Dedifferentiated amniotic fluid mesenchymal stem cell (primary cell): ENCODE results near the gene ABI3BP.
A peak's percentile ranks its signal among the peaks of the same experiment; 100 is the strongest.

Source experiments
- DNase-seq: peaks from one replicate; pipeline ENCODE4 v3.0.0-alpha.2; 2016; ENCODE audit errors: extremely low spot score

ABI3BP gene

DNA sequence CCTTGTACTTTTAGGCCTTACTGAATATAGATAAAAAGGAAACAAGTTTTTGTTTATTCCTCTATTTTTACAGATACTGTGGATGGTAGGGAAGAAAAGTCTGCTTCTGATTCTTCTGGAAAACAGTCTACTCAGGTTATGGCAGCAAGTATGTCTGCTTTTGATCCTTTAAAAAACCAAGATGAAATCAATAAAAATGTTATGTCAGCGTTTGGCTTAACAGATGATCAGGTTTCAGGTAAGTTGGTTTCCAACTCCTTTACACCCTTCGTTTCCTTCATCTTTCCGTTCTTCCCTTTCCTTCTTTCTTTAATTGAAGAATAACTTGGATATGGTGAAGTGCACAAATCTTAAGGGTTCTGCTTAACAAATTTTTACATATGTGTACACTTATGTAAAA lies 260.8 kb downstream of the ABI3BP start:
- DNase-seq: no peak

DNA sequence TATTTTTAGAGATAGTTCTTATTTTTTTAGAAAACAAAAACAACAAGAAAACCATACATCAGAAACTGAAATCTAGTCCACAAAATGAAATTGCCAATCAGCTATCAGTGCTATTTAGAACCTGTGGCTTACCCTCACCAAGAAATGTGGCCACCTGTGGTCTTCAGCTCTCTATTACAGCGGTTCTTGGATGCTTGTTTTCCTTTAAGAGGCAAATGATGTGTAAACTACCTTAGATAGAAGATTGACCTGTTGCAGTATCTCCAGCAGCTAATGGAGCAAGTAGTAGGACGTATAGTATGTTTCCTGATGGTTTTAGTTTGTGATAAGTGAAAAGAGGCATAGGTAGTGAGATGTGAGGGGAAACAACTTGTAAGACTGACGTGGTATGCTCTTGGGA lies 262.7 kb downstream of the ABI3BP start:
- DNase-seq: no peak

DNA sequence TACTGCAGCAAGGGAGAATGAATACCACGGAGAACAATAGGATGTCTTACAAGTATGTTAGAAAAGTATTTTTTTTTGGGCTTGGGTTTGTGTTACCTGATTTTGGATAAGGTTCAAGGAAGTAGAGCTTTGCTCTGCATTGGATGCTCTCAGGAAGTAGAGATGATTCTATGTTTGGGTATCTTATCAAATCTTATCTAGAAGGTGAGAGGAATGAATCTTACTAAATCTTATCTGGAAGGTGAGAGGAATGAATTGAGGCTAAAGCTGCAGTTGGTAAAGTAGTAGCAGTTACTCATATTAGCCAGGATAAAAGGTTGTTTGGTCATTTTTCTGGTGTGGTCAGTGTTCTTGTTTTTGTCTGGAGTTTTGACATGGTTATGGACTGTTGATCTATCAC lies 266.5 kb downstream of the ABI3BP start:
- DNase-seq: no peak

DNA sequence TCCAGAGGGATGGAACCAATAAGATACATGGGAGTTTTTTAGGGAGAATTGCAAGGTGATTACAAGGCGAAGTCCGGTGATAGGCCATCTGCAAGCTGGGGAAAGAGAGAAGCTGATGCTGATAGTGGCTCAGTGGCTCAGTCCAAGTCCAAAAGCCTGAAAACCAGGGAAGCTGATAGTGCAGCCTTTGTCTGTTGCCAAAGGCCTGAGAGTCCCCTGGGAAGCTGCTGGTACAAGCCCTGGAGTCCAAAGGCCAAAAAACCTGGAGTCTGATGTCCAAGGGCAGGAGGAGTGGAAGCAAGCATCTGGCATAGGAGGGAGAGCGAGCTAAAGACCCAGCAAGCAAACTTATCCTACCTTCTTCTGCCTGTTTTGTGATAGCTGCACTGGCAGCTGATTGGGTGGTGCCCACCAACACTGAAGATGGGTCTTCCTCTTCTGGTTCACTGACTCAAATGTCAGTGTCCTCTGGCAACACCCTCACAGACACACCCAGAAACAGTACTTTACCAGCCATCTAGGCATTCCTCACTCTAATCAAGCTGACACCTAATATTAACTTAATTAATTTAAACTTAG lies 267.2 kb downstream of the ABI3BP start:
- DNase-seq: no peak

DNA sequence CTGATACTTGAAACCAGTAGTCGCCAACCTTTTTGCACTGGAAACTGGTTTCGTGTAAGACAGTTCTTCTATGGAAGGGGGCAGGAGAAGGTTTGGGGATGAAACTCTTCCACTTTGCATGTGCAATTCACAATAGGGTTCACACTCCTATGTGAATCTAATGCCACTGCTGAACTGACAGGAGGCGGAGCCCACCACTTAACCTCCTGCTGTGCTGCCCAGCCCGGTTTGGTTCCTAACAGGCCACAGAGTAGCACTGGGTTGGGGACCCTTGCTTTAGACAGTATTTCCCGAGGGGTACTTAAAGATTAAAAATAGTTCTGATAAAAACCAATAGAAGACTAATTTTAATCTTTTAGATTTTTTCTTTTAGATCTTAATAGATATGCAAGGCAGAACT lies 272.8 kb downstream of the ABI3BP start:
- no peak for DNase-seq

DNA sequence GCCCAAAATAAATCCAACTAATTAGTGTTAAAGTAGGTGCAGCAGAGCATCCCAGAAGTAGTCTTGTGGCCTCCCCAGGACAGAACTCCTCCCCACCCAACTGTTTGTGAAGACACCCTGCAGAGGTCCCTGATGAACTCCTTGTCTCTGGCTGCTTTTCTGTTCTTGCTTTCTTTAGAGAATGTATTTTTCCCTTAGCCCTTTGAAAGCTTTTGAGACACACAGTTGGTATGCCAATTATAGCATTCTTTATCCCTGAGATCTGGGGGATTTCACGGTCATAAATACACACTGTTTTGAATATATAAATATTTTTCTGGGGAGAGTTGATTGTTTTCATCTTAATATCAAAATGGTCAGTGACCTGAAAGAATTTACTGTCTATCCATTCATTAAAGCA lies 274.1 kb downstream of the ABI3BP start:
- DNase-seq: no peak

DNA sequence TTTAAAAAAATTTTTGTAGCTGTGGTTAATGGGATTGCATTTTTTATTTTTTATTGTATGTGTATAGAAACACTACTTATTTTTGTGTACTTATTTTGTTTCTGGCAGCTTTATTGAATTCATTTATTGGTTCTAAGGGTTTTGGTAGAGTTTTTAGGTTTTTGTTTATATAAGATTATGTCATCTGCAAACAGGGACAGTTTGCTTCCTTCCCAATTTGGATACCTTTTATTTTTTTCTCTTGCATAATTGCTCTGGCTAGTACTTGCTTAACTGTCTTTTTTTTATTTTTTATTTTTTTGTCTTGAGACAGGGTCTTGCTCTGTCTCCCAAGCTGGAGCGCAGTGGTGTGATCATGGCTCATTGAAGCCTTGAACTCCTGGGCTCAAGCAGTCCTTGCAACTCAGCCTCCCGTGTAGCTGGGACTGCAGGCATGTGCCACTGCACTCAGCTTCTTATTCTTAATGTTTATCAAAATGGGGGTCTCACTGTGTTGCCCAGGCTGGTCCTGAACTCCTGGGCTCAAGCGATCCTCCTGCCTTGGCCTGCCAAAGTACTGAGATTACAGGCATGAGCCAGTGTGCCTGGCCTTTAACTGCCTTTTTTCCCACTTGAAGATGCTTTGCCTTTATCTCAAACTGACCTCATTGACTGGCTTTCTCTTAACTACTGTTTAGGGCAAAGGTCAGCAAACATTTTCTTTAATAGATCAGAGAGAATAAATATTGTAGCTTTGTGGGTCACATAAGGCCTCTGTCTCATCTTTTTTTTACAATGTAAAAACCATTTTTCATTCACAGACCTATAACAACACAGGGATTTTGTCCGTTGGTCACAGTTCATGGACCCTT lies 275.4 kb downstream of the ABI3BP start:
- DNase-seq: no peak

DNA sequence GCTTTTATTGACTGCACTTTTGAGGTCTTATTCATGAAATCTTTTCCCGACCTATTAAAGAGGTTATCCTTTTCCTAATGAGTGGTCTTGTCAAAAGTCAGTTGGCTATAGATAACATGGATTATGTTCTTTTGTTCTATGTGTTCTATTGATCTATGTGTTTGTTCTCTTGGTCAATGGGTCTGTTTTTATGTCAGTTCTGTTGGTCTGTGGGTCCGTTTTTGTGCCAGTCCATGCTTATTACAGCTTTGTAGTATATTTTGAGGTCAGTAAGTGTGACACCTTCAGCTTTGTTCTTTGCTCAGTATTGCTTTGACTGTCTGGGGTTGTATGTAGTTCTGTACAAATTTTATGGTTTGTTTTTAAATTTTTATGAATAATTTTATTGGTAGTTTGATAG lies 276.2 kb downstream of the ABI3BP start:
- no peak for DNase-seq

DNA sequence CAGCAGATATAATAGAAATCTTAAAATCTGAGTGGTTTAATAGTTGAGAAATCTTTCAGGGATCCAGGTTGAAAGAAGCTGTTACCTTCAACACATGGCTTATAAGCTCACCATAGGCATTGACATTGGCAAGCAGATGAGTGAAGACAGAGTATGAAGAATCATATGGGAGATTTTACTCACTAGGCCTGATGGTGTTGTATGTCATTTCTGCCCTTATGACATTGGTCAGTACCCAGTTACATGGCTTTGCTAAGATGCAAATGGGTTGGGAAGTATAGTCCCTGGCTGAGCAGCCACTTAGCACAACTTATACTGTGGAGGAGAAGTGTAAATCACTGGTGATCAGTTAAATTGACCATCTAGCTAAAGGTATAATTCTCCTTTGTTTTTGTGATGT lies 278.0 kb downstream of the ABI3BP start:
- no peak for DNase-seq

DNA sequence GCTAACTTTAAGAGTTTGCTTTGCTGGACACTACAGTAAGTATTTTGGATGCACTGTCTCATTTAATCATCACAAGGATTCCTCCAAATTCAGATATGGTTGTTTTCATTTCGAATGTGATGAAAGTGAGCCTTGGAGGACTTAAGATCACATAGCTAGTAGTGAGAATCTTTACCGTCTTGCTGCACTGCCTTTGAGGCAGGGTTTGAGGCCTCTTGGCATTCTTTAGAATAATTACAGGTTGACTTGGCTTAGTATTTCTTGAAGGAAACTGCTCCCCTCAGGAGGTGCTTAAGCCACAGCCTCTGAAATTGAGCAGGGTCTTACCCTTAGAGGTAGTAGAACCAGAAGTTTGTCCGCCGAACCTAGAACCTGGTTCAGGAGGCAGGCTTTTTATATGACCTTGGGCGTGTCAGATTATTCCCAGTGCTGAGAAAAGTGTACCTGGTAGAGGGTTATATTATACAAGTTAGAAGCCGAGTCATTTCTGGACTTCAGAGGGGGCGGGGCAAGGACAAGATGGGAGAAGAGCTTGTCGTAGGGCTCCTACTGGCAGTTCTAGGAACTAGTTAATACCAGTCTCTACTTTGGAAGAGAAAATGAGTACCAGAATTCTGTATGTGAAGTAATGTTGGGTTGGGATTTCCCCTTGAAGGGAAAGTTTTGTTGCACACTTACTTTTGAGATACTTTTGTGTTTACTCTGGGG lies 282.8 kb downstream of the ABI3BP start:
- DNase-seq: peak; percentile 69

DNA sequence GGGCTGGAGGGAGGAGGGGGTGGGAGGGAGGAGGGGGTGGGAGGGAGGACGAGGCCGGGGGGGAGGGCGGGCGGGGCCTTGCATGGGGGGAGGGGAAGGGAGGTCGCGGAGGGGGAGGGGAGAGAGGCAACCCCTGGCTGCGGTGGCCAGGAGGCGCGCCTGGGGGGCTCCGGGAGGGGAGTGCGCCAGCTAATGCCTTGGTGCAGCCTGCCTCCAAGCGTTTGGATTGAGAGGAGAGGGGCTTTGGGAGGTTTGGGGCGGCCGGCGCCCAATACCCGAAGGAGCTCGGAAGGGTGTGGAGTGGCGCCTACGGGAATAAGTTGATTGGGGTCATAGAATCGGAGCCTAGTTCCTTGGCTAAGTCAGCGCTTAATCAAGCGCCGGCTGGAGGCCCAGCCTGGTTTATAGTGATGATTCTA lies 283.4 kb downstream of the ABI3BP start:
- no peak for DNase-seq

DNA sequence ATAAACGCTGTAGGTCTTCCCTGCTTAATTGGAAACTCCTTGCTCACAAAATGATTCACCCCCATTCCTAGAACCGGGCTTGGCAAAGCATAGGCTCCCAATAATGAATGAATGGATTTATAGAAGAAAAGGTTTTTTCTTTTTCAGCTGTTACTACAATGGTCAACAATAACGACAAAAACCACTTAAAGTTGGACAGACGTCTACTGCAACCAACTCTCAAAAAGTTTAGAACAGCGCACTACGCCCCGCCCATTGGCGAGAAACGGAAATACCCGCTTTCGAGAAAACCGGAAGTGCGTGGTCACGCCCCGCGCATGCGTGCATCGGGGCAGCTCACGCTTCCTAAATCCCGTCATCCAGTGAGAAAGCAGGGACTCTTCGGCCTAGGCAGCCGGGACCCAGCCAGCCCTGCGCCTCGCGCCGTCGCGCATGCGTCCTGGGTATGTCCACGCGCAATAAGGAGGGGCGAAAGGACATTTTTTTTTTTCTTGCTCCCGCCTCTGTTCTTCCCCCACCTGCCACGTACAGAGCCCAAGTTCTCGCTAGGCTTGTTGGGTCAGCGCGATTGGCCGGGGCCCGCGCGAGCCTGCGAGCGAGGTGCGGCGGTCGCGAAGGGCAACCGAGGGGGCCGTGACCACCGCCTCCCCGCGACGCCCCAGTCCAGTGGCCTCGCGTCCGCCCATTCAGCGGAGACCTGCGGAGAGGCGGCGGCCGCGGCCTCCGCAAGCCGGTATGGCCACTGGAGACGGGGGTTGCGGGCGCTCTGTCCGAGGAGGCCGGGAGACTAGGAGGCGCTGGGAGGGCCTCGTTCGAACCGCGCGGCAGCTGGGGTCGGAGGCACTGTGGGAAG lies 284.0 kb downstream of the ABI3BP start, which contains the start of gene TFG:
Gene TFG, plus strand, starts transcription at position 506 of the 853 bp plus-strand sequence. CDS start 4,192 bp downstream, outside the sequence.
- peak; percentile 99 for DNase-seq

DNA sequence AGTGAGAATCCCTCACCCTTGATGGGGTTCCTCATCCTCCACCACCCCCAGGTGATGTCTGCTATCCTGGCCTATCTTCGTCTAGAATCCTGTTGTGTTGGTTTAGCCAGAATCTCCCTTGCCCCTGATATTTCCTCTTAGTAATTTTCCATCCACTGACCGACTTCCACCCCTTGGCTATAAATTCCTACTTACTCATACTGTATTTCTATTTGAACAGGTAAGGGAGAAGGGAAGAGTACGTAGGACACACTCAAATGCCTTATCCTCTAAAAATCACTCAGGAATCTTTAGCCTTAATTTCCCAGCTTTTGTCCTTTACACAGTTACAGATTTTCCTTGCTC lies 284.6 kb downstream of the ABI3BP start:
- DNase-seq: no peak

DNA sequence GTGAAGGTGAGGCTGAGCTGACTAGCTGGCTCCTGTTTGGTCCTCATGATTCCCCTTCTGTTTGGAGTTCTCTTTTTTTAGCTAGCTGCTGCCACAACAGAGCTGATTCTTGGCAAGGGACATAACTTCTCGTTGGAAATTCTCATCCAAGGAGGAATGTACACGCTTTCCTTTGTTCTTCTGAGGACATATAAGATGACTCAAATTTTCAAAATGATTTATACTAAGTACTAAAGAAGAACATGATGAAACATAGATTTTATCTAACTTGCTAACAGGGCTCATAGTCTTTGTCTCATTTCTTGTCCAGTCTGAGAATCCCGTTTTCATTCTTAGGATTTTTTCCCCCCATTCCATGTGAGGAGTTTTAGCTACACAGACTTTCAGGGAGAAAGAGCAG lies 286.9 kb downstream of the ABI3BP start:
- no peak for DNase-seq

DNA sequence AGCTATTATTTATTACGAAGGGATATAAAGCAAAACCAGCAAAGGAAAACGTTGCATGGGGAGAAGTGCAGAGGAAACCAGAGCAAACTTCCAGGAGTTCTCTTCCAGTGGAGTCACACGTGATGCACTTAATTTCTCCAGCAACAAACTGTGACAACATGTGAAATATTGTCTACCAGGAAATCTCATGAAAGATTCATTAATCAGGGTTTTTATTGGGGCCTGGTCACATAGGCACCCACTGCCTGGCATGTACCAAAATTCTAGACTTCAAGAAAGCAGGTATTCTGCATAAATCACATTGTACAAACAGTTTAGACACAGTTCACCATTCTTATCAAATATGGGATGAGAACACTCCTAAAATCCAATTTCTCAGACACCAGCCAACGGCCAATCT lies 289.4 kb downstream of the ABI3BP start:
- DNase-seq: no peak

DNA sequence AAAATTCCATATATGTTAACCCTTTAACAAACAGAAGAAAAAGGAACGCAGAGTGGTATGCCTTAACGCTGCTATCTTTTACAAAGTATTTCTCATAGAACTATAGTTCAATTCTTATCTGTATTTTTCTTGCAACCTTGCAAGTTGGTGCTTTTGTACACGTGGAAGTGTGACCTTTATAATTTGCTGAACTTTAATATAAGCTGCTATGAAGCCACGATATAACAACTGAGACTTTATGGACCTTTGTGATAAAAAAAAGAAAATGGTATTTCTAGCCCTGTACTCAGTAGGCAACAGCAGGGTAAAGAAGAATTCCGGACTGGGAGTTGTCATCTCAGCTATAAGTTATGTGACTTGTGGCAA lies 290.3 kb downstream of the ABI3BP start:
- DNase-seq: no peak

DNA sequence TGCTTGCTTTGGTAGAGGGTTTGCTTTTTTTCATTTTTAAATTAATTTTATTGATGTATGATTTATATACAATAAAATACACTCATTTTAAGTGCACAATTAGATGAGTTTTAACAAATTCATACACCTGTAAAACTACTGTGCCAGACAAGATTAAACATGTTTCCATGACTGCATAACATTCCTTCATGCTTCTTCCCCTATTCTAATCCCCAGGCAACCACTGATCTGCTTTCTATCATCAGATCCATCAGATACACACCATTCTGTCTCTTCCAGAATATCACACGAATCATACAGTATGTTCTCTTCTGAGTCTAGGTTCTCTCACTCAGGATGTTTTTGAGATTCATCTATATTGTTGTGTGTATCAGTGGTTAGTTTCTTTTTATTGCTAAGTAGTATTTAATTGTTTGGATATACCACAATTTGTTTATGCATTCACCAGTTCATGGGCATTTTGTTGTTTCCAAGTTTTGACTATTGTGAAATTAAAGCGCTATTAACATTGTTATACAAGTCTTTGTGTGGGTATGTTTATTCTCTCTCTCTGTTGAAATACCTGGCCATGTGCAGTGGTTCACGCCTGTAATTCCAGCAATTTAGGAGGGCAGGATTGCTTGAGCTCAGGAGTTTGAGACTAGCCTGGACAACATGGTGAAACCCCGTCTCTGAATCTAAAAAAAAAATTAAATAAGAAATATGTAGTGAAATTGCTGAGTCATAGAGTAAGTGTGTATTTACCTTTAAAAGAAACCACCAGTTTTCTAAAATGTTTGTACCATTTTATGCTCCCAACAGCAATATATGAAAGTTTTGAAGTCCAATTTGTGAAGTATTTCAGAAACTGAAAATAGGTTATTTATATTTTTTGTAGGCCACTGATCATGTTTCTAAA lies 290.9 kb downstream of the ABI3BP start:
- DNase-seq: no peak

DNA sequence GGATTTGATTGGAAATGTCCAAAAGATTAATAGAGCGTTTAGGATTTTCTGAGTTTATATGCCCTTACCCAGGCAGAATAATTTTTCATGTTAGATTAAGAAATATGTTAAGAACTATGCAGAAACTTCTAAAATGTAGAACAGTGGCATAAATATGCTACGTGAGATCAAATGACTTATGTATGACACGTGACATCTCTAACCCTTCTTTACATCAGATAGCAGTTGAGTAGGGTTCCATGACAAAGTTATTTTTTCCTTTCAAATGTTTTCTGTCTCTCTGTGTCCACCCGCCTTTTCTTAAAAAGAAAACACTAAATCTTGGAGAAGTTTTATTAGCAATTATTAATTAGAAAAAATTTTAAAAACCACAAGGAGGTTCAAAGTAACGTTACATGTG lies 292.5 kb downstream of the ABI3BP start:
- no peak for DNase-seq
